Lower leg skin (tissue), 4 donors: ENCODE results near the gene NBAS. TPM values are rescaled to one million over a fixed set of nuclear protein-coding genes. Genes with fewer than 3 reads are reported as not detected.

Experiments
- DNase-seq, 2 donors: peaks; one replicate each; pipeline ENCODE4 v3.0.0-alpha.2; 2019; ENCODE audit warnings: low spot score in 2 of 2
- H3K4me3 ChIP-seq: fragments of 200-600 bp; sonication (generic); 2 replicates; pipeline ENCODE4 v1.5.1; 2017; ENCODE audit warnings: mild to moderate bottlenecking, low read depth; ENCODE audit not compliant: poor library complexity, severe bottlenecking
- POLR2A ChIP-seq, 2 donors: fragments of 450-650 bp; IDR thresholded peaks; one replicate each; pipeline ENCODE4 v1.6.1; 2016 to 2017; ENCODE audit warnings: antibody characterized with exemption in 2 of 2, mild to moderate bottlenecking in 1 of 2, moderate library complexity in 1 of 2
- WGBS, 2 donors: methylation state at CpG; one replicate each; pipeline ENCODE4 v1.1.5; 2018; 5-methylcytosine and 5-hydroxymethylcytosine counted together
- intact Hi-C: fragments of 100-400 bp; cut with DNase I; formaldehyde crosslinking; loops from one replicate; pipeline ENCODE4 v1.15.0; 2023; ENCODE audit warnings: low total_unique reads
- total RNA-seq, 4 donors: library from RNA; depleted of rRNA; stranded (reverse); fragments of >200 nt; gene quantifications; one replicate each; pipeline ENCODE4 v1.1.0, GENCODE V29; 2016
- TF ChIP-seq, protein P1 (sequence below), 3 donors: fragments of 450-650 bp; IDR thresholded peaks; one replicate each; pipeline ENCODE4 v1.5.1; 2016; ENCODE audit warnings: antibody characterized with exemption in 3 of 3, mild to moderate bottlenecking in 3 of 3, moderate library complexity in 2 of 3

The NBAS gene
- total RNA-seq, 4 donors from 2014 or later, result 26.6 to 40.2 (median 38.3) TPM

DNA sequence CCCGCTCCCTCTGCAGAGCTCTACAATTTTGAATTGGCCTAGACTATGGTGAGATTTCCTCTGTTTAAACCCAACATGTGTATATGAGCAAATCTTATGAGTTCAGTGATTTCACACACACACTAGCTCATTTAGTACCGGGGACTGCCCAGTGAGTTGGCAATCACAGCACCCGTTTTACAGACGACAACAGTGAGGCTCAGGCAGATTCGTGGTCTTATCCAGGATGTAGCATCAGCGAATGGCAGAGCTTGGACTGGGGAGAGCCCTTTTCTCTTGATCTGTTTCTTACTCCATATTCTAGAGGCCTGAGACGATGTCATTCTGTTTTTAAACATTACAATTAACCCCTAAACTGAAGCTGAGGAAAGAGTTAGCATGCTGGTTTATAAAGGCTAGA, 419.9 kb downstream of the NBAS start:
- no peak for DNase-seq
- intact Hi-C loops, result no loop called here
- no peak for TF ChIP-seq POLR2A (IDR thresholded peaks at IDR 0.05)
- TF ChIP-seq, protein P1, sequence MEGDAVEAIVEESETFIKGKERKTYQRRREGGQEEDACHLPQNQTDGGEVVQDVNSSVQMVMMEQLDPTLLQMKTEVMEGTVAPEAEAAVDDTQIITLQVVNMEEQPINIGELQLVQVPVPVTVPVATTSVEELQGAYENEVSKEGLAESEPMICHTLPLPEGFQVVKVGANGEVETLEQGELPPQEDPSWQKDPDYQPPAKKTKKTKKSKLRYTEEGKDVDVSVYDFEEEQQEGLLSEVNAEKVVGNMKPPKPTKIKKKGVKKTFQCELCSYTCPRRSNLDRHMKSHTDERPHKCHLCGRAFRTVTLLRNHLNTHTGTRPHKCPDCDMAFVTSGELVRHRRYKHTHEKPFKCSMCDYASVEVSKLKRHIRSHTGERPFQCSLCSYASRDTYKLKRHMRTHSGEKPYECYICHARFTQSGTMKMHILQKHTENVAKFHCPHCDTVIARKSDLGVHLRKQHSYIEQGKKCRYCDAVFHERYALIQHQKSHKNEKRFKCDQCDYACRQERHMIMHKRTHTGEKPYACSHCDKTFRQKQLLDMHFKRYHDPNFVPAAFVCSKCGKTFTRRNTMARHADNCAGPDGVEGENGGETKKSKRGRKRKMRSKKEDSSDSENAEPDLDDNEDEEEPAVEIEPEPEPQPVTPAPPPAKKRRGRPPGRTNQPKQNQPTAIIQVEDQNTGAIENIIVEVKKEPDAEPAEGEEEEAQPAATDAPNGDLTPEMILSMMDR (IDR thresholded peaks at IDR 0.05), result no peak
- 92 to 93% methylated on average over 7 of the region's 7 CpGs for WGBS, 2 donors
- H3K4me3 ChIP-seq, result no peak overlapping the region

DNA sequence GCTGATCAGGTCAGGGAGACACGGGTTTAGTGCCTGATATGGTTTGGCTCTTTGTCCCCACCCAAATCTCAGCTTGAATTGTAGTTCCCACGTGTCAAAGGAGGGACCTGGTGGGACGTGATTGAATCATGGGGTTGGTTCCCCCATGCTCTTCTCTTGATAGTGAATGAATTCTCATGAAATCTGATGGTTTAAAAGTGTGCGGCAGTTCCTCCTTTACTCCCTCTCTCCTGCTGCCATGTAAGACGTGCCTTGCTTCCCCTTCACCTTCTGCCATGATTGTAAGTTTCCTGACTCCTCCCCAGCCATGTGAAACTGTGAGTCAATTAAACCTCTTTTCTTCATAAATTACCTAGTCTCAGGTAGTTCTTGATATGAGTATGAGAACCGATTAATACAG, 424.5 kb downstream of the NBAS start:
- TF ChIP-seq POLR2A (IDR thresholded peaks at IDR 0.05), result no peak
- TF ChIP-seq, protein P1 (IDR thresholded peaks at IDR 0.05), result no peak
- no peak overlapping the region for H3K4me3 ChIP-seq
- DNase-seq, result no peak
- WGBS, 2 donors, result 96 to 97% methylated on average over 6 of the region's 6 CpGs
- intact Hi-C loops, result no loop called here

DNA sequence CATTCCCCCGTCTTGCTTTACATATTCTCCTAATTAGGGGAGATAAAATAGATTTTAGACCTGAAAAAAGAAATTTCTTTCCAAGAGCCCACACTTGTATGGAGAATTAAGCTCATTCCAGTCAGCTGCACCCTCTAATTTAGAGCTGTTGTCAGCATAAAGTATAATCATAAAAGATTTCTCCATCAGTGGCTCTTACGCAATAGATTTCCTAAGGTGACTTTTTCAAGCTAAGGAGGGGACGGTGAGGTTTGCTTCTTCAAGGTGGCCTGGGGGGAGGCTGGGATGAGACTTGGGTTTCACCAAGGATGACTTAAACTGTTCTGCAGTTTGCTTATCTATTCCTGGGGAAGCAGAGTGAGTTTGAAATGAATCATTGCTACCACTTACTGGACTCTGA, 426.2 kb downstream of the NBAS start:
- intact Hi-C loops, result no loop called here
- TF ChIP-seq POLR2A (IDR thresholded peaks at IDR 0.05), result no peak
- TF ChIP-seq, protein P1 (IDR thresholded peaks at IDR 0.05), result no peak
- WGBS, 2 donors, result 84 to 86% methylated on average over 3 of the region's 3 CpGs
- no peak for DNase-seq
- no peak overlapping the region for H3K4me3 ChIP-seq

DNA sequence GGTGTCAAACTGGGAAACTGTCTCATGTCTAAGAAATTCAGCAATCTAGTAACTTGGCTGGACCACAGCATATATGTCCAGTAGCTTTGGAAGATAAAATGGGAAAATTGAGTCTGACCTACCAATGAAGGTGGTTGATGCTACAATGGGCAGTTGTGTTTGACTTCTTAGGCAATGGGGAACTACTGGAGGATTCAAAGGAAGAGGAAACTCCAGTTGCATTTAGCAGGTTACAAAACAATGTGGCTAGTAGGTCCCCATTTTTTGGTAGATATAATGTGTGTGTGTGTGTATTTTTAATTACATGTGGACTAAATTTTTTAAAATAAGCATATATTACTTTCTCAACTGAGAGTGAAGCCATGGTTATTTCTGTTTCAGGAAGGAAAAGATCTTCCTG, 427.7 kb downstream of the NBAS start:
- TF ChIP-seq POLR2A (IDR thresholded peaks at IDR 0.05), result no peak
- TF ChIP-seq, protein P1 (IDR thresholded peaks at IDR 0.05), result no peak
- H3K4me3 ChIP-seq, result no peak overlapping the region
- DNase-seq, result no peak
- intact Hi-C loops, result no loop called here

DNA sequence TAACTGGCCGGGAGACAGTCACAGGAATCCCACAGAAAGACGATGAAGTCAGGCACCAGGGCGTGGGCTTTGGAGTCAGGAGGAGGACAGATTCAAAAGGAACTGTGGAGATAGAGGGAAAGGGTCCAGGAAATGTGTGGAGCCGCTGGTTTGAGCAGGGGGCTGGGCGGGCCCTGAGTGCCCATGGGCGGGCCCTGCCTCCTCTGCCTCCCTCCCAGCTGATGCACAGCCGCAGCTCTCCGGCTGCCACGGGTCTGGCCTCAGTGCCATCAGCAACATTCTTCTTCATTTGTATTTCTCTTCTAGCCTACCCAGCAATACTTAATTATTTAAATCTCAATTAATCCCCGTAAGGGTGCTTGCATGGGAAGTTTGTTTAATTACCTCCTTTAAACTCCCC, 432.3 kb downstream of the NBAS start:
- intact Hi-C loops, result no loop called here
- no peak overlapping the region for H3K4me3 ChIP-seq
- DNase-seq, result no peak
- WGBS, 2 donors, result 53 to 60% methylated on average over 10 of the region's 10 CpGs
- TF ChIP-seq POLR2A (IDR thresholded peaks at IDR 0.05), result no peak
- TF ChIP-seq, protein P1 (IDR thresholded peaks at IDR 0.05), result no peak

DNA sequence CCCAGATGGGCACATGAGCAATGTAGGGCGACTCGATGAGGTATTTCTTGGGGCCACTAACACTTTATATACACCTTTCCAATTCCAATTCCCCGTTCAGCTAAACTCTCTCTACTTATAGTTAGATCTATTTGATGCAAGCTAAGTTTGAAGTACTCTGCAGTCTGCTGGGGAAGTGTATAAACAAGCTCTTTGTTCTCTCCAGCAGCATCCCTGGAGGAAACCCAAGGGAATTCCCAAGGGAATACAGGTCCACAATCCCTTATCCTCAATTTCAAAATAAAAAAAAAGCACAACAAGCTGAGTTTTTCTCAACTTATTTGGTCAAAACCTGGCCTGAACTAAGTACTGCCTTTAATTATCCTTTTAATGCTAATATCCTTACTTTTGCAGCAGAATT, 433.3 kb downstream of the NBAS start:
- H3K4me3 ChIP-seq, result no peak overlapping the region
- intact Hi-C loops, result no loop called here
- WGBS, 2 donors, result 75 to 79% methylated on average over 3 of the region's 3 CpGs
- no peak for TF ChIP-seq POLR2A (IDR thresholded peaks at IDR 0.05)
- TF ChIP-seq, protein P1 (IDR thresholded peaks at IDR 0.05), result no peak
- DNase-seq, result no peak
